Measurements from ENCODE around the gene SASH1. TPM values are rescaled to one million over a fixed set of nuclear protein-coding genes. Genes with fewer than 3 reads are reported as not detected.

The SASH1 gene
- polyA plus RNA-seq, 1 experiment, result 27.0 TPM

DNA sequence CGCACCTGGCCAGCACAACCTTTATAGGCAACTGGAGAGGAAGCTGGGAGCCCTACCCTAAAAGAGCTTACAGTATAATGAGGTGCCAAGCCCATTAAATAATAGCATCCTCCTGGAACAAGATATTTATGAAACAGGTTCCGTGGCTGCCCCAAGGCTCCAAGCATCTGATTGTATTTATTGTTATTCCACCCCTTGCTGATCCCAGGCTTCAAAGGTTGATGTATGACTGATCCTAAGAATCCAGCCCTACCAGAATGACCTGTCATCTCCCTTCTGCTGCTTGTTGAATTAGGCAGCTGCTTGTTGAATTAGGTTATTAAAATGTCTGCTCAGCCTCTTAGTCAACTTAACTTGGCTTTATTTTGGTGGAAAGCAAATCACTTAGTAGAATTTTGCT is 35.2 kb upstream of the SASH1 start:
- CTCF ChIA-PET, result no interaction called here
- no peaks in the 10 kb centered on the region for H3K9me3 ChIP-seq (ENCODE audit: control insufficient read depth, insufficient read depth, low read length)
- H3K4me3 ChIP-seq (ENCODE audit: low read depth, low read length), result no peak overlapping the region
- TF ChIP-seq, protein P1, sequence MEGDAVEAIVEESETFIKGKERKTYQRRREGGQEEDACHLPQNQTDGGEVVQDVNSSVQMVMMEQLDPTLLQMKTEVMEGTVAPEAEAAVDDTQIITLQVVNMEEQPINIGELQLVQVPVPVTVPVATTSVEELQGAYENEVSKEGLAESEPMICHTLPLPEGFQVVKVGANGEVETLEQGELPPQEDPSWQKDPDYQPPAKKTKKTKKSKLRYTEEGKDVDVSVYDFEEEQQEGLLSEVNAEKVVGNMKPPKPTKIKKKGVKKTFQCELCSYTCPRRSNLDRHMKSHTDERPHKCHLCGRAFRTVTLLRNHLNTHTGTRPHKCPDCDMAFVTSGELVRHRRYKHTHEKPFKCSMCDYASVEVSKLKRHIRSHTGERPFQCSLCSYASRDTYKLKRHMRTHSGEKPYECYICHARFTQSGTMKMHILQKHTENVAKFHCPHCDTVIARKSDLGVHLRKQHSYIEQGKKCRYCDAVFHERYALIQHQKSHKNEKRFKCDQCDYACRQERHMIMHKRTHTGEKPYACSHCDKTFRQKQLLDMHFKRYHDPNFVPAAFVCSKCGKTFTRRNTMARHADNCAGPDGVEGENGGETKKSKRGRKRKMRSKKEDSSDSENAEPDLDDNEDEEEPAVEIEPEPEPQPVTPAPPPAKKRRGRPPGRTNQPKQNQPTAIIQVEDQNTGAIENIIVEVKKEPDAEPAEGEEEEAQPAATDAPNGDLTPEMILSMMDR (IDR thresholded peaks at IDR 0.05; ENCODE audit: low read depth, low read length), result no peak
- no peak for DNase-seq (ENCODE audit: low read depth, low spot score)
- no peak overlapping the region for H3K27ac ChIP-seq (ENCODE audit: low read depth, low read length)
- POLR2A ChIA-PET, result no interaction called here
- H3K27me3 ChIP-seq (ENCODE audit: control insufficient read depth, insufficient read depth, low read length), result no peaks in the 10 kb centered on the region

DNA sequence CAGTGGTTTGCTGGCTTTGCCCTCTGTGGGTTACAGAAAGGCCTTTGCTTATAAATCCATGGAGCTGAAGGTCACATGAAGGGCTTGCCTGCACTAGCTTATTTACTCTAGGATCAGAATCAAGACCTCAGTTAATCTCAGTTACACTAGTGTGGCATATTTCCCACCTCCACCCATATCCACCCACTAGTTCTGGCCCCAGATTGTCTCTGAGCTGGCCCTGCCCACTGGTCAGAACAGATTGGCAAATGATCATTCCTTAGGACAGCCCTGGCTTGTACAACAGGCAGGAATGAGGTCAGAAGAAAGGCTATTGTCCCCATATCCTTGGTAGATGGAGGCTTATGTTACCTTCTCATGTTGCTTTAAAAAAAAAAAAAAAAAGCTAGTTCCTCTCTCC is 33.3 kb upstream of the SASH1 start:
- TF ChIP-seq, protein P1 (IDR thresholded peaks at IDR 0.05; ENCODE audit: low read depth, low read length), result no peak
- H3K27ac ChIP-seq (ENCODE audit: low read depth, low read length), result no peak overlapping the region
- CTCF ChIA-PET, result no interaction called here
- H3K27me3 ChIP-seq (ENCODE audit: control insufficient read depth, insufficient read depth, low read length), result no peaks in the 10 kb centered on the region
- H3K9me3 ChIP-seq (ENCODE audit: control insufficient read depth, insufficient read depth, low read length), result no peaks in the 10 kb centered on the region
- POLR2A ChIA-PET, result interaction anchor here (0.6 kb wide), 1 partner anchor 449 kb away, joined by 3 read pairs; no protein-coding TSS in a partner anchor
- no peak overlapping the region for H3K4me3 ChIP-seq (ENCODE audit: low read depth, low read length)
- DNase-seq (ENCODE audit: low read depth, low spot score), result no peak

DNA sequence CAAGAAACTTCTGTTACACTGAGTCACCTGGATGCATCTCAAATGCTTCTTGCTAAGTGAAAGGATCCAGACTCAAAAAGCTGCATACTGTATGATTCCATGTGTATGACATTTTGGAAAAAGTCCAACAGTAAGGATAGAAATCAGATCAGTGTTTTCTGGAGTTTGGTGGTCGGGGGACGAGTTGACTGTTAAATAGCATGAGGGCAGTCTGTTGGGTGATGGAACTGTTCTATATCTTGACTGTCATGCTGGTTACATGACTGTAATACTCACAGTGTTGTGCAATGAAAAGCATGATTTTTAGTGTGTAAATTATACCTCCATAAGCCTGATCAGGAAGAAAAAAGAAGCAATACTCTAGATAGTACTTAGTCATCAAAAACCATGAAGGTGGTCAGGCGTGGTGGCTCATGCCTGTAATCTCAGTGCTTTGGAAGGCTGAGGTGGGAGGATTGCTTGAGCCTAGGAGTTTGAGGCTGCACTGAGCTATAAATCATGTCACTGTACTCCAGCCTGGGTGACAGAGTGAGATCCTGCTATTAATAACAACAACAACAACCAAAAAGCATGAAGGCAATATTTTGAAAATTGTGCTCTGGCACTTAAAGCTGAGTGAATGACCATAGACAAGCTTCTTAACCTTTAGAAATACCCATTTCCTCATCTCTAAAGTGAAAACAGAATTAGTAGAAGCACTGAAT is 30.5 kb upstream of the SASH1 start:
- Histone ChIP-seq H3K9me3 (ENCODE audit: control insufficient read depth, insufficient read depth, low read length) (no peaks in the 10 kb centered on the region), H3K4me3 (ENCODE audit: low read depth, low read length) (no peak overlapping the region), H3K27me3 (ENCODE audit: control insufficient read depth, insufficient read depth, low read length) (no peaks in the 10 kb centered on the region), H3K27ac (ENCODE audit: low read depth, low read length) (no peak overlapping the region)
- no peak for DNase-seq (ENCODE audit: low read depth, low spot score)
- CTCF ChIA-PET, result no interaction called here
- POLR2A ChIA-PET, result interaction anchor here (0.6 kb wide), 1 partner anchor 405 kb away, joined by 9 read pairs; no protein-coding TSS in a partner anchor
- TF ChIP-seq, protein P1 (IDR thresholded peaks at IDR 0.05; ENCODE audit: low read depth, low read length), result no peak

GRCh38 chr6:148313488-148313887 is 29.1 kb upstream of the SASH1 start:
- no peak overlapping the region for H3K4me3 ChIP-seq (ENCODE audit: low read depth, low read length)
- POLR2A ChIA-PET, result no interaction called here
- no peaks in the 10 kb centered on the region for H3K27me3 ChIP-seq (ENCODE audit: control insufficient read depth, insufficient read depth, low read length)
- CTCF ChIA-PET, result interaction anchor here (1.2 kb wide), 1 partner anchor 134 kb away, joined by 4 read pairs; no protein-coding TSS in a partner anchor
- H3K27ac ChIP-seq (ENCODE audit: low read depth, low read length), result no peak overlapping the region
- no peaks in the 10 kb centered on the region; the same call in 1 of the 2 replicates for H3K9me3 ChIP-seq (ENCODE audit: control insufficient read depth, insufficient read depth, low read length)
- TF ChIP-seq, protein P1 (IDR thresholded peaks at IDR 0.05; ENCODE audit: low read depth, low read length), result no peak
- no peak for DNase-seq (ENCODE audit: low read depth, low spot score)

DNA sequence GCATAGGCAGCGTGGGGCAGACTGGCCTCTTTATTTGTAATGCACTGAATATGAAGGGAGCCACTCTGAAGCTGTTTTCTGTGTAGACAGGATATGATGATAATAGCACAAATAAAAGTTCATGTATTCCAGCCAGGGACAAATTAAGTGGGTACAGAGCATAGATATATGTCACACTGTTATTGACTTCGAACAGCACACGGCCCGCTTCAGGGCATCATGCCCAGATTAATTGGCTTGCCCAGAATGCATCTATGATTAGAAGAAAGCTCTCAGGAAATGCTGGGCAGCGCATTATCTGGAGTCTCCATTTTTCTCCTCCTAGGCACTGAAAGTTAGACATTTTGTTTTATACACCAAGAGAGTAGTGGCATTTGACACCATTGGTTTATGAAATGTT is 26.3 kb upstream of the SASH1 start:
- Histone ChIP-seq H3K27me3 (ENCODE audit: control insufficient read depth, insufficient read depth, low read length) (no peaks in the 10 kb centered on the region), H3K4me3 (ENCODE audit: low read depth, low read length) (no peak overlapping the region), H3K27ac (ENCODE audit: low read depth, low read length) (no peak overlapping the region), H3K9me3 (ENCODE audit: control insufficient read depth, insufficient read depth, low read length) (no peaks in the 10 kb centered on the region; the same call in 1 of the 2 replicates)
- TF ChIP-seq, protein P1 (IDR thresholded peaks at IDR 0.05; ENCODE audit: low read depth, low read length), result no peak
- no peak for DNase-seq (ENCODE audit: low read depth, low spot score)
- ChIA-PET CTCF (no interaction called here), POLR2A (no interaction called here)
